ENCODE results near the gene NMRK1. TPM values are rescaled to one million over a fixed set of nuclear protein-coding genes. Genes with fewer than 3 reads are reported as not detected.

Gene NMRK1
- polyA plus RNA-seq, 1 donor from 2014 or later, result 12.9 TPM

DNA sequence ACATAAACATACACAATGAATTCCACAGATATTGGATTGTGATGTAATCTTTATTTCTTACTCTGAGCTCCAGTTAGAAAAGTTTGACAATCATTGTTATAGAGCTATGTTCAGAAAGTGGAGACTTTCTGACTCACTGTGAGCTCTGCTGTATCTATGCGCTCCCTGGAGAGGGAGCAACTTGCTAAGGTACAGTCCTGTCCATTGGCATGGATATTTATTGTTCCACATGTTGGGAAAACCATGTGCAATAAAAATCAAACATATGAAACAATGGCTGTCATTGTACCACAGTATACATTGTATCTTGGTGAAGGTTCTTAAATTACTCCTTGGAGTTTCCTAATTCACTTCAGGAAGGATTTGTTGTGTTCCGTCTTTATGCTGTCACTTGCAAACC is 26.8 kb downstream of the NMRK1 start:
- Histone ChIP-seq H3K9ac (ENCODE audit: low read length) (no peak overlapping the region), H3K9me3 (ENCODE audit: low read length) (no peaks in the 10 kb centered on the region), H3K9me2 (ENCODE audit: insufficient read depth, low read length) (no peaks in the 10 kb centered on the region), H3K27me3 (ENCODE audit: insufficient read depth, low read depth, low read length) (no peaks in the 10 kb centered on the region), H2AFZ (ENCODE audit: low read depth, low read length) (no peak overlapping the region), H3F3A (ENCODE audit: insufficient read depth, low read length, poor library complexity, severe bottlenecking) (no peaks in the 10 kb centered on the region), H3K4me3 (ENCODE audit: low read length) (no peak overlapping the region), H3K27ac (ENCODE audit: low read length) (no peak overlapping the region), H3K4me2 (ENCODE audit: low read length) (no peak overlapping the region), H4K20me1 (ENCODE audit: insufficient read depth) (no peaks in the 10 kb centered on the region), H3K36me3 (ENCODE audit: insufficient read depth, low read length) (no peaks in the 10 kb centered on the region), H3K79me2 (replicated peaks; ENCODE audit: insufficient read depth, low read length) (no peaks in the 10 kb centered on the region)
- TF ChIP-seq, protein P1, sequence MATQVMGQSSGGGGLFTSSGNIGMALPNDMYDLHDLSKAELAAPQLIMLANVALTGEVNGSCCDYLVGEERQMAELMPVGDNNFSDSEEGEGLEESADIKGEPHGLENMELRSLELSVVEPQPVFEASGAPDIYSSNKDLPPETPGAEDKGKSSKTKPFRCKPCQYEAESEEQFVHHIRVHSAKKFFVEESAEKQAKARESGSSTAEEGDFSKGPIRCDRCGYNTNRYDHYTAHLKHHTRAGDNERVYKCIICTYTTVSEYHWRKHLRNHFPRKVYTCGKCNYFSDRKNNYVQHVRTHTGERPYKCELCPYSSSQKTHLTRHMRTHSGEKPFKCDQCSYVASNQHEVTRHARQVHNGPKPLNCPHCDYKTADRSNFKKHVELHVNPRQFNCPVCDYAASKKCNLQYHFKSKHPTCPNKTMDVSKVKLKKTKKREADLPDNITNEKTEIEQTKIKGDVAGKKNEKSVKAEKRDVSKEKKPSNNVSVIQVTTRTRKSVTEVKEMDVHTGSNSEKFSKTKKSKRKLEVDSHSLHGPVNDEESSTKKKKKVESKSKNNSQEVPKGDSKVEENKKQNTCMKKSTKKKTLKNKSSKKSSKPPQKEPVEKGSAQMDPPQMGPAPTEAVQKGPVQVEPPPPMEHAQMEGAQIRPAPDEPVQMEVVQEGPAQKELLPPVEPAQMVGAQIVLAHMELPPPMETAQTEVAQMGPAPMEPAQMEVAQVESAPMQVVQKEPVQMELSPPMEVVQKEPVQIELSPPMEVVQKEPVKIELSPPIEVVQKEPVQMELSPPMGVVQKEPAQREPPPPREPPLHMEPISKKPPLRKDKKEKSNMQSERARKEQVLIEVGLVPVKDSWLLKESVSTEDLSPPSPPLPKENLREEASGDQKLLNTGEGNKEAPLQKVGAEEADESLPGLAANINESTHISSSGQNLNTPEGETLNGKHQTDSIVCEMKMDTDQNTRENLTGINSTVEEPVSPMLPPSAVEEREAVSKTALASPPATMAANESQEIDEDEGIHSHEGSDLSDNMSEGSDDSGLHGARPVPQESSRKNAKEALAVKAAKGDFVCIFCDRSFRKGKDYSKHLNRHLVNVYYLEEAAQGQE (IDR thresholded peaks at IDR 0.05; ENCODE audit: borderline replicate concordance), result no peak
- TF ChIP-seq MXI1 (conservative IDR thresholded peaks at IDR 0.05; ENCODE audit: poor library complexity, severe bottlenecking) (no peak), POLR2AphosphoS5 (IDR thresholded peaks at IDR 0.05) (no peak), EP300 (conservative IDR thresholded peaks at IDR 0.05; ENCODE audit: poor library complexity, severe bottlenecking) (no peak), CTCF (IDR thresholded peaks at IDR 0.05; ENCODE audit: poor library complexity, severe bottlenecking) (no peak), TAF1 (IDR thresholded peaks at IDR 0.05; ENCODE audit: low read depth) (no peak), EZH2 (IDR thresholded peaks at IDR 0.05; ENCODE audit: borderline replicate concordance, insufficient read depth, low read length, poor library complexity, severe bottlenecking) (no peak), SMC3 (conservative IDR thresholded peaks at IDR 0.05; ENCODE audit: poor library complexity) (no peak), RAD21 (conservative IDR thresholded peaks at IDR 0.05) (no peak)

DNA sequence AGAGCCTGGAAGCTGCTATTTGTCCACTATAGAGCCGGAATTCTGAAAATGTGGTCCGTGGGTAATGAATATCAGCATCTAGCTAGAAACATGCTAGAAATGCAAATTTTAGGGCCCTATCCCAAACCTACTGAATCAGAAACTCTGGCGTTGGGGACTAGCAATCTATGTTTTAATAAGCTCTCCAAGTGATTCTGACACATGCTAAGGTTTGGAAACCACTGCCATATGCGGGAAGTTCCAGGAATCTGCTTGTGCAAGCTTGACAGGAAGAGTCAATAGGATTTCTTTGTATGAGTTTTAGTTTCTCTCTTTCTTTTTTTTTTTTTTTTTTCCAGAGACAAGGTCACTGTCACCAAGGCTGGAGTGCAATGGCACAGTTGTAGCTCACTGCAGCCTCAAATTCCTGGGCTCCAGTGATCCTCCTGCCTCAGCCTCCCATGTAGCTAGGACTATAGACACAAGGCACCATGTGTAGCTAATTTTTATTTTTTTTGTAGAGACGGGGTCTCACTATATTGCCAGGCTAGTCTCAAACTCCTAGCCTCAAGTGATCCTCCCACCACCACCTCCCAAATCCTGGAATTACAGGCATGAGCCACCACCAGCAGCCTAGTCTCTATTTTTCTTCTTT is 33.5 kb downstream of the NMRK1 start:
- Histone ChIP-seq H3K9me3 (ENCODE audit: low read length) (no peaks in the 10 kb centered on the region), H3K79me2 (replicated peaks; ENCODE audit: insufficient read depth, low read length) (no peaks in the 10 kb centered on the region), H3K27me3 (ENCODE audit: insufficient read depth, low read depth, low read length) (no peaks in the 10 kb centered on the region), H3K9ac (ENCODE audit: low read length) (no peak overlapping the region), H3K4me3 (ENCODE audit: low read length) (no peak overlapping the region), H3K9me2 (ENCODE audit: insufficient read depth, low read length) (no peaks in the 10 kb centered on the region), H3F3A (ENCODE audit: insufficient read depth, low read length, poor library complexity, severe bottlenecking) (no peaks in the 10 kb centered on the region), H3K4me2 (ENCODE audit: low read length) (no peak overlapping the region), H3K27ac (ENCODE audit: low read length) (no peak overlapping the region), H4K20me1 (ENCODE audit: insufficient read depth) (no peaks in the 10 kb centered on the region), H2AFZ (ENCODE audit: low read depth, low read length) (no peak overlapping the region), H3K36me3 (ENCODE audit: insufficient read depth, low read length) (no peaks in the 10 kb centered on the region)
- TF ChIP-seq RAD21 (conservative IDR thresholded peaks at IDR 0.05) (no peak), SMC3 (conservative IDR thresholded peaks at IDR 0.05; ENCODE audit: poor library complexity) (no peak), MXI1 (conservative IDR thresholded peaks at IDR 0.05; ENCODE audit: poor library complexity, severe bottlenecking) (no peak), TAF1 (IDR thresholded peaks at IDR 0.05; ENCODE audit: low read depth) (no peak), POLR2AphosphoS5 (IDR thresholded peaks at IDR 0.05) (no peak), EZH2 (IDR thresholded peaks at IDR 0.05; ENCODE audit: borderline replicate concordance, insufficient read depth, low read length, poor library complexity, severe bottlenecking) (no peak), EP300 (conservative IDR thresholded peaks at IDR 0.05; ENCODE audit: poor library complexity, severe bottlenecking) (no peak), CTCF (IDR thresholded peaks at IDR 0.05; ENCODE audit: poor library complexity, severe bottlenecking) (no peak)
- TF ChIP-seq, protein P1 (IDR thresholded peaks at IDR 0.05; ENCODE audit: borderline replicate concordance), result no peak
